ENCODE measurements around the gene ERN1. TPM values are rescaled to one million over a fixed set of nuclear protein-coding genes. Genes with fewer than 3 reads are reported as not detected.

ERN1 gene
- total and polyA plus RNA-seq, 2 donors (not counting 3 experiments of a cell fraction or from before 2014, with no cell fraction given) = 9.1 to 21.5 TPM

DNA sequence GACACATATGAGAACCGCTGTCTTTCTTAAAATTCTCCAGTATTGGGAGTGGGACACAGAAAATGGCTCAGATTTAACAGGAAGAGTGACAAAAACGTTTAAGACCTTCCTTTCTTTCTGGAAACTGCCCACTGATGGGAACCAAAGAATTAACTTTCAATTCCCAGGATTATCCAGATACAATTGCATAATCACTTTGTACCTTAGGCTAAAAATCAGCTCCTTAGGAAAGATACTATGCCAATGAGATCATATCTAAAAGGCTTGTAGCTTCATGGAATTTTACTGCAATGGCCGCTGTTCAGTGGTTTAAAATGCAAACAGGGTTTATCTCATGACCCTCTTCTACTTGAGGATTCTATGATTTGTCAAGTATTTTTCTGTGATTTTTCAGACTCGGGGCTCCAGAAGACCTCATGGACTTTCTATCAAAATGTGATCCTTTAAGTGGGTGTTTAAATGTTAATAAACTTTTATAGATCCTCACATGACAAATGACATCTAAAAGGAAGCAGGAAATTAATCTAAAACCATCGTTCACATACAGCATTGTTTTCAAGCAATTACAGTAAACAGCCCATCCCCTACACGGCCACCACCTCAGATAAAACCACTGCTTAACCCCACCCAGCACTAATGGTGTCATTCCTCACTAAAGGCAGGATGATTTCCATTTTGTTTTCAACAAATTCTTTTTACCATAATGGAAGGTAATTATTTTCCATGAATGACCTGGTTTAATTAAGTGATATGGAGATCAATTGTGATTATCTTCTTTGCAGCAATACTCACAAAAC lies 31.6 kb upstream of the ERN1 start:
- no peak for DNase-seq (ENCODE audit: low read depth, low spot score)
- H3K9me3 ChIP-seq (replicated peaks; ENCODE audit: control insufficient read depth, insufficient read depth, low read length) = no peaks in the 10 kb centered on the region
- H3K4me3 ChIP-seq (replicated peaks in 1 of 3; ENCODE audit: insufficient read depth in 1 of 3, low read depth in 1 of 3, low read length in 3 of 3) = no peak overlapping the region
- FAIRE-seq = peak; percentile 18
- H2AFZ ChIP-seq (ENCODE audit: low read depth, low read length) = no peak overlapping the region
- intact Hi-C loops (cut with micrococcal nuclease) = no loop called here
- no peak overlapping the region for H3K9ac ChIP-seq (replicated peaks; ENCODE audit: extremely low read depth, insufficient read depth, low read length)
- dilution Hi-C loops (cut with MboI; ENCODE audit: extremely low pct_ligation_motif_present, low sequenced_read_pairs) = no loop called here
- no peaks in the 10 kb centered on the region for H3K36me3 ChIP-seq (ENCODE audit: control insufficient read depth in 2 of 2, extremely low read depth in 1 of 2, insufficient read depth in 2 of 2, low read length in 2 of 2)
- no peaks in the 10 kb centered on the region for H4K20me1 ChIP-seq (replicated peaks; ENCODE audit: control insufficient read depth, extremely low read depth, insufficient read depth, low read length)
- CTCF ChIA-PET = interaction anchor here (1.0 kb wide), 1 partner anchor 9 kb away, joined by 3 read pairs; no protein-coding TSS in a partner anchor
- peaks cover 3% of the 10 kb centered on the region for H3K4me1 ChIP-seq (ENCODE audit: control insufficient read depth, extremely low read depth, insufficient read depth, low read length)
- POLR2A ChIA-PET = interaction anchor here (1.3 kb wide), 1 partner anchor 15 kb away, joined by 3 read pairs; no protein-coding TSS in a partner anchor
- no peak overlapping the region for H3K4me2 ChIP-seq (ENCODE audit: insufficient read depth, low read length)
- H3K27ac ChIP-seq (ENCODE audit: insufficient read depth, low read depth, low read length) = no peak overlapping the region
- TF ChIP-seq, protein P1, sequence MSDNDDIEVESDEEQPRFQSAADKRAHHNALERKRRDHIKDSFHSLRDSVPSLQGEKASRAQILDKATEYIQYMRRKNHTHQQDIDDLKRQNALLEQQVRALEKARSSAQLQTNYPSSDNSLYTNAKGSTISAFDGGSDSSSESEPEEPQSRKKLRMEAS (IDR thresholded peaks at IDR 0.05; ENCODE audit: insufficient read depth, insufficient read length) = no peak
- no peak for TF ChIP-seq JUN (IDR thresholded peaks at IDR 0.05; ENCODE audit: borderline replicate concordance, insufficient read depth, insufficient read length, low read depth)
- no peak for TF ChIP-seq MYC (IDR thresholded peaks at IDR 0.05; ENCODE audit: low read depth, low read length)
- no peak for TF ChIP-seq POLR2AphosphoS5 (IDR thresholded peaks at IDR 0.05; ENCODE audit: insufficient read depth, low read depth, low read length)
- no peaks in the 10 kb centered on the region for H3K79me2 ChIP-seq (ENCODE audit: control insufficient read depth, insufficient read depth, low read length)
- H3K27me3 ChIP-seq (ENCODE audit: control insufficient read depth in 2 of 2, insufficient read depth in 2 of 2, low read length in 2 of 2) = no peaks in the 10 kb centered on the region
- no peaks in the 10 kb centered on the region for H3K9me1 ChIP-seq (replicated peaks; ENCODE audit: control insufficient read depth, extremely low read depth, insufficient read depth, low read length)
- BruUV-seq (replicated peaks) = no TSS peak

DNA sequence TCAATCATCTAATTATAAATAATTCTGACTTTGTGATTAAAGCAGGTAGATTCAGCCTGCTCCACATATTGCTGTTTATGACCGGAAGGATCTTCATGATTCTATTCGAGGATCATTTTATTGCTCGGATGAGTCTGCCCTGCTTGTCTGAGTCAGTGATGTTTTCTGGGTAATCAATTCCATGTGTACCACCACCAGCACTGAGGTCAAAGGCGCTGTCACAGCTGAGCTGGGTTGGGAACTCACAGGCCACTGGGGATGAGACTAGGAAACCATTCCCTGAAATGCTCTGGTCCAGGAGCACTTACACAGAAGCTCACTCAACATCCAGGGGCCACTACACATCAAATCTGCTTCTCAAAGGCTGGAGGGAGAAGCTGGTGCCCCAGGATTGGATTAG lies 30.4 kb upstream of the ERN1 start:
- dilution Hi-C loops (cut with MboI; ENCODE audit: extremely low pct_ligation_motif_present, low sequenced_read_pairs) (no loop called here), intact Hi-C loops (cut with micrococcal nuclease) (no loop called here)
- ChIA-PET CTCF (interaction anchor here (0.6 to 1.0 kb wide), 2 partner anchors 11 to 27 kb away, joined by 3 to 4 read pairs; no protein-coding TSS in a partner anchor), POLR2A (no interaction called here)
- no peaks in the 10 kb centered on the region for H3K27me3 ChIP-seq (ENCODE audit: control insufficient read depth in 2 of 2, insufficient read depth in 2 of 2, low read length in 2 of 2)
- H3K4me1 ChIP-seq (ENCODE audit: control insufficient read depth, extremely low read depth, insufficient read depth, low read length) = peaks cover 10% of the 10 kb centered on the region
- H3K79me2 ChIP-seq (ENCODE audit: control insufficient read depth, insufficient read depth, low read length) = no peaks in the 10 kb centered on the region
- no peak overlapping the region for H3K4me2 ChIP-seq (ENCODE audit: insufficient read depth, low read length)
- H3K36me3 ChIP-seq (ENCODE audit: control insufficient read depth in 2 of 2, extremely low read depth in 1 of 2, insufficient read depth in 2 of 2, low read length in 2 of 2) = no peaks in the 10 kb centered on the region
- no peaks in the 10 kb centered on the region for H3K9me3 ChIP-seq (replicated peaks; ENCODE audit: control insufficient read depth, insufficient read depth, low read length)
- TF ChIP-seq JUN (IDR thresholded peaks at IDR 0.05; ENCODE audit: borderline replicate concordance, insufficient read depth, insufficient read length, low read depth) = no peak
- no peak for TF ChIP-seq EZH2 (IDR thresholded peaks at IDR 0.05; ENCODE audit: borderline replicate concordance, low read depth, low read length, severe bottlenecking)
- TF ChIP-seq GATA2 (IDR thresholded peaks at IDR 0.05; ENCODE audit: insufficient read depth, insufficient read length, low read depth, low read length) = no peak
- no peak for TF ChIP-seq POLR2A (IDR thresholded peaks at IDR 0.05; ENCODE audit: low read depth, low read length)
- H2AFZ ChIP-seq (ENCODE audit: low read depth, low read length) = no peak overlapping the region
- no peak overlapping the region for H3K9ac ChIP-seq (replicated peaks; ENCODE audit: extremely low read depth, insufficient read depth, low read length)
- FAIRE-seq = no peak
- H3K9me1 ChIP-seq (replicated peaks; ENCODE audit: control insufficient read depth, extremely low read depth, insufficient read depth, low read length) = no peaks in the 10 kb centered on the region
- no peak overlapping the region for H3K4me3 ChIP-seq (replicated peaks in 1 of 3; ENCODE audit: insufficient read depth in 1 of 3, low read depth in 1 of 3, low read length in 3 of 3)
- no peak overlapping the region for H3K27ac ChIP-seq (ENCODE audit: insufficient read depth, low read depth, low read length)
- DNase-seq (ENCODE audit: low read depth, low spot score) = no peak
- BruUV-seq (replicated peaks) = no TSS peak
- H4K20me1 ChIP-seq (replicated peaks; ENCODE audit: control insufficient read depth, extremely low read depth, insufficient read depth, low read length) = no peaks in the 10 kb centered on the region
